PC-3 (cell line): Measurements from ENCODE around the gene OTUD3. TPM values are rescaled to one million over a fixed set of nuclear protein-coding genes. Genes with fewer than 3 reads are reported as not detected.

Experiments used
- ATAC-seq: fragments of 200-7000 bp; cut with Tn5 transposase; 2 replicates; pipeline ENCODE4 v1.9.1; 2020; ENCODE audit warnings: mild to moderate bottlenecking, moderate library complexity
- BruUV-seq: library from RNA; stranded (reverse); fragments of 400-500 nt; replicated peaks from 2 replicates; lab custom pipeline; 2021; lab: Mats Ljungman, UMichigan
- CTCF ChIA-PET: fragments of 300-600 bp; sonication (Branson Sonifier 250); formaldehyde crosslinking; loops from one replicate; lab custom pipeline; 2022; ENCODE audit warnings: antibody characterized with exemption; lab: Charles Lee
- POLR2A ChIA-PET: fragments of 300-600 bp; sonication (Branson Sonifier 250); formaldehyde crosslinking; loops from one replicate; lab custom pipeline; 2022; ENCODE audit warnings: antibody characterized with exemption; ENCODE audit not compliant: unreplicated experiment; lab: Charles Lee
- DNase-seq: peaks from one replicate; pipeline ENCODE4 v3.0.0-alpha.2; 2015
- H2AFZ ChIP-seq: fragments of 300-600 bp; sonication (generic); 2 replicates; pipeline ENCODE4 v1.6.0; 2016; ENCODE audit warnings: antibody characterized with exemption, low read length
- H3F3A ChIP-seq: fragments of 300-600 bp; sonication (generic); one replicate; pipeline ENCODE4 v1.6.0; 2017; ENCODE audit warnings: antibody characterized with exemption, low read length, control low read depth, mild to moderate bottlenecking; ENCODE audit not compliant: unreplicated experiment
- H3K27ac ChIP-seq: fragments of 300-600 bp; sonication (generic); 2 replicates; pipeline ENCODE4 v1.5.1; 2016; ENCODE audit warnings: mild to moderate bottlenecking, low read length
- H3K27me3 ChIP-seq: fragments of 300-600 bp; sonication (generic); 2 replicates; pipeline ENCODE4 v1.6.1; 2016; ENCODE audit warnings: low read length, mixed read lengths
- H3K36me3 ChIP-seq: fragments of 300-600 bp; sonication (generic); 2 replicates; pipeline ENCODE4 v1.6.1; 2016; ENCODE audit warnings: low read depth, mixed run types, low read length, mixed read lengths
- H3K4me1 ChIP-seq: fragments of 300-600 bp; sonication (generic); 2 replicates; pipeline ENCODE4 v1.5.1; 2016; ENCODE audit warnings: low read length; ENCODE audit not compliant: insufficient read depth
- H3K4me2 ChIP-seq: fragments of 300-600 bp; sonication (generic); 2 replicates; pipeline ENCODE4 v1.6.0; 2016; ENCODE audit warnings: low read length
- H3K4me3 ChIP-seq: fragments of 300-600 bp; sonication (generic); 2 replicates; pipeline ENCODE4 v1.5.1; 2016; ENCODE audit warnings: mild to moderate bottlenecking, low read length, mixed read lengths
- H3K79me2 ChIP-seq: fragments of 300-600 bp; sonication (generic); 2 replicates; pipeline ENCODE4 v1.6.1; 2017; ENCODE audit warnings: low read length, mixed read lengths
- H3K9ac ChIP-seq: fragments of 300-600 bp; sonication (generic); 2 replicates; pipeline ENCODE4 v1.6.0; 2016; ENCODE audit warnings: mild to moderate bottlenecking, low read length
- H3K9me2 ChIP-seq: fragments of 300-600 bp; sonication (generic); replicated peaks from 2 replicates; pipeline ENCODE4 v1.6.1; 2016; ENCODE audit warnings: mixed run types, low read length, mixed read lengths
- H3K9me3 ChIP-seq: fragments of 300-600 bp; sonication (generic); 2 replicates; pipeline ENCODE4 v1.6.1; 2016; ENCODE audit warnings: low read length, mixed read lengths
- H4K20me1 ChIP-seq: fragments of 300-600 bp; sonication (generic); 2 replicates; pipeline ENCODE4 v1.6.1; 2016; ENCODE audit warnings: low read length, mixed read lengths
- CTCF ChIP-seq: fragments of 300-600 bp; sonication (generic); conservative IDR thresholded peaks from 2 replicates; pipeline ENCODE4 v1.5.1; 2017; ENCODE audit warnings: antibody characterized with exemption, low read depth, mild to moderate bottlenecking, low read length
- EZH2 ChIP-seq: fragments of 300-600 bp; sonication (generic); IDR thresholded peaks from one replicate; pipeline ENCODE4 v1.6.1; 2017; ENCODE audit warnings: antibody characterized with exemption, mild to moderate bottlenecking, low read length; ENCODE audit not compliant: unreplicated experiment
- EZH2phosphoT487 ChIP-seq: fragments of 300-600 bp; sonication (generic); IDR thresholded peaks from 2 replicates; pipeline ENCODE4 v1.6.1; 2018; ENCODE audit warnings: mild to moderate bottlenecking, antibody characterized with exemption, low read length, borderline replicate concordance
- intact Hi-C: fragments of 100-400 bp; cut with micrococcal nuclease; formaldehyde crosslinking; loops from 2 replicates; pipeline ENCODE4 v1.9.0; 2023
- total RNA-seq: library from RNA; depleted of rRNA; stranded (reverse); fragments of >200 nt; gene quantifications from 2 replicates; pipeline ENCODE4 v1.2.3, GENCODE V29; 2014

OTUD3 gene
- total RNA-seq, 1 experiment from 2014 or later, result 9.9 TPM

DNA sequence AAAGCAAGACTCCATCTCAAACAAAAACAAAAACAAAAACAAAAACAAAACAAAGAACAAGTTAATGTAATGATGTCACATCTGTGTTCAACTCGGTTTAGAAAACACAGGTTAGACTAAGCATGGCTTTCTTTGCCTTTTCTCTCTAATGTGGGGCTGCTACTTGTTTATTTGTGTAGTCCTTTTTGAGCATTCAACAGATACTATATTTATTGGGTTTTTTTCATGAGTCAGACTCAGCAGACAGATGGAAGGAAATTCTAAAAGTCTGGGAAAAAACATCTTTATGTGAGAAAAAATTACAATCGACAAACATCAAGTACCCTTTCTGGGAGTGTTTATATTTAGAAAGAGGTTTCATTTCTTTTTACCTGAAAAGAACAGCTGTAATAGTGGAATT lies 22.3 kb upstream of the OTUD3 start:
- Histone ChIP-seq H3K9ac (no peak overlapping the region), H2AFZ (no peak overlapping the region), H3K4me1 (peaks cover 33% of the 10 kb centered on the region), H3K27me3 (no peaks in the 10 kb centered on the region), H3K27ac (no peak overlapping the region), H3K4me3 (no peak overlapping the region), H3K36me3 (no peaks in the 10 kb centered on the region), H3K79me2 (no peaks in the 10 kb centered on the region), H4K20me1 (no peaks in the 10 kb centered on the region), H3K9me2 (no peaks in the 10 kb centered on the region), H3K9me3 (no peaks in the 10 kb centered on the region), H3K4me2 (no peak overlapping the region), H3F3A (peaks cover 8% of the 10 kb centered on the region)
- intact Hi-C loops, result loop anchor here (5.0 kb wide), 1 partner anchor 63 kb away; the partner anchor contains the start of gene TMCO4
- TF ChIP-seq EZH2 (no peak), CTCF (no peak), EZH2phosphoT487 (no peak)
- no TSS peak for BruUV-seq
- no peak for ATAC-seq
- ChIA-PET CTCF (no interaction called here), POLR2A (no interaction called here)
- no peak for DNase-seq

DNA sequence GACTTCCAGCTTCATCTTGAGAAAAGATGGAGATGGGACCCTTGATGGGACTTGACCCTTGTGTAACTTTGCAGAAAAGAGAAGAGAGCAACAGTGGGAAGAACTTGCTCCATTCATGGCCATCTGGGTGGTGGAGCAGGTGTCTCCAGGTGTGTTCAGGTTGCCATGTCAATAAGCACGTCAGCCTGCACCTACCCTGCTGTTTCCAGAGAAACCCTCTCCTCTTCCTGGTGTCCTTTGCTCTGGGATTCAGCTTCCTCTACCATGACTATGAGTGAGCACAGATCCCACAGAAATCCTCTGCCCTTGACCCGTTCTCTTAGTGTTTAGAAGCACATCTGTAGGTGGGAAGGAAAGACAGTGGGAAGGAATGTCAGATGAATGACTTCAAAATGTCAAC lies 21.8 kb upstream of the OTUD3 start:
- intact Hi-C loops, result loop anchor here (5.0 kb wide), 1 partner anchor 63 kb away; the partner anchor contains the start of gene TMCO4
- Histone ChIP-seq H3K9ac (no peak overlapping the region), H3K27ac (peak overlapping the region; percentile 81), H3K36me3 (no peaks in the 10 kb centered on the region), H3K4me1 (peaks cover 38% of the 10 kb centered on the region), H3K79me2 (no peaks in the 10 kb centered on the region), H3K27me3 (no peaks in the 10 kb centered on the region), H3K4me3 (no peak overlapping the region), H3K9me3 (no peaks in the 10 kb centered on the region), H4K20me1 (no peaks in the 10 kb centered on the region), H2AFZ (no peak overlapping the region), H3K9me2 (no peaks in the 10 kb centered on the region), H3F3A (peaks cover 8% of the 10 kb centered on the region), H3K4me2 (peak overlapping the region; percentile 53; the same call in 1 of the 2 replicates)
- ChIA-PET POLR2A (no interaction called here), CTCF (interaction anchor here (0.5 kb wide), 1 partner anchor 1107 kb away, joined by 4 read pairs; no protein-coding TSS in a partner anchor)
- BruUV-seq, result no TSS peak
- ATAC-seq, result 0 out of 2 replicates have a peak, but pooled peaks have one; percentile 2
- no peak for DNase-seq
- TF ChIP-seq EZH2 (no peak), EZH2phosphoT487 (no peak), CTCF (no peak)

GRCh38 chr1:19861034-19861433 lies 21.2 kb upstream of the OTUD3 start:
- H3K79me2 ChIP-seq, result no peaks in the 10 kb centered on the region
- TF ChIP-seq EZH2 (no peak), EZH2phosphoT487 (no peak), CTCF (no peak)
- H3F3A ChIP-seq, result peaks cover 8% of the 10 kb centered on the region
- no peak overlapping the region for H3K4me3 ChIP-seq
- peaks cover 45% of the 10 kb centered on the region for H3K4me1 ChIP-seq
- peak overlapping the region; percentile 53 for H3K4me2 ChIP-seq
- ATAC-seq (peak; percentile 76), DNase-seq (peak; percentile 83)
- ChIA-PET CTCF (interaction anchor here (0.5 to 0.6 kb wide), 2 partner anchors 60 to 1107 kb away, joined by 4 to 5 read pairs; no protein-coding TSS in a partner anchor), POLR2A (interaction anchor here (0.6 to 0.7 kb wide), 4 partner anchors 9 to 76 kb away, joined by 3 to 7 read pairs (median 4); no protein-coding TSS in a partner anchor)
- no peaks in the 10 kb centered on the region for H3K36me3 ChIP-seq
- no peaks in the 10 kb centered on the region for H4K20me1 ChIP-seq
- H3K9me2 ChIP-seq, result no peaks in the 10 kb centered on the region
- H3K27ac ChIP-seq, result peak overlapping the region; percentile 81
- no peak overlapping the region for H2AFZ ChIP-seq
- H3K27me3 ChIP-seq, result no peaks in the 10 kb centered on the region
- peak overlapping the region; percentile 31; the same call in 1 of the 2 replicates for H3K9ac ChIP-seq
- BruUV-seq, result no TSS peak
- intact Hi-C loops, result loop anchor here (1.0 to 5.0 kb wide), 2 partner anchors 15 to 64 kb away; partner anchors contain the start of gene TMCO4
- no peaks in the 10 kb centered on the region for H3K9me3 ChIP-seq
